Retinal pigment epithelial cell (primary cell): ENCODE data around the gene GAB1.

Experiments used
- DNase-seq: peaks from one replicate; pipeline ENCODE4 v3.0.0-alpha.2; 2010; ENCODE audit warnings: low read depth
- H3K4me3 ChIP-seq: 2 replicates; pipeline ENCODE4 v1.5.1; 2011; ENCODE audit warnings: mild to moderate bottlenecking, low read length, control low read depth, moderate library complexity
- CTCF ChIP-seq: conservative IDR thresholded peaks from 2 replicates; pipeline ENCODE4 v1.5.1; 2011; ENCODE audit warnings: low read depth, low read length, control low read depth, inconsistent platforms

The GAB1 gene

GRCh38 chr4:143512978-143513313 is 176.3 kb downstream of the GAB1 start:
- peak overlapping the region; percentile 88 for H3K4me3 ChIP-seq
- no peak for TF ChIP-seq CTCF
- DNase-seq: no peak

- no peak for TF ChIP-seq CTCF
- DNase-seq: peak; percentile 89
- peak within 1 kb of the TSS; percentile 88 for H3K4me3 ChIP-seq
Observed at GRCh38 chr4:143513314-143514168, 176.9 kb downstream of the GAB1 start, which contains the start of gene SMARCA5. Gene SMARCA5, plus strand, starts transcription at chr4:143513702. Its CDS starts 223 bp downstream, at chr4:143513925.

- no peak for TF ChIP-seq CTCF
- peak overlapping the region; percentile 88 for H3K4me3 ChIP-seq
- DNase-seq: no peak
Observed at GRCh38 chr4:143514169-143514495, 177.5 kb downstream of the GAB1 start.

GRCh38 chr4:143514497-143514896 is 177.8 kb downstream of the GAB1 start:
- H3K4me3 ChIP-seq: peak overlapping the region; percentile 88
- peak; percentile 17 for DNase-seq
- TF ChIP-seq CTCF: no peak

- peak overlapping the region; percentile 88 for H3K4me3 ChIP-seq
- TF ChIP-seq CTCF: no peak
- no peak for DNase-seq
Observed at GRCh38 chr4:143514901-143515300, 178.2 kb downstream of the GAB1 start.

GRCh38 chr4:143515905-143516304 is 179.2 kb downstream of the GAB1 start:
- H3K4me3 ChIP-seq: peak overlapping the region; percentile 88

More at GRCh38 chr4:143515905-143516304, 179.2 kb downstream of the GAB1 start:
- TF ChIP-seq CTCF: no peak
- DNase-seq: no peak
